DMS53 treated with DMSO at 0.1 percent for 48 hours (cell line): ENCODE data around the gene DAD1.

Experiments used
- DNase-seq: peaks from one replicate; lab custom pipeline; 2025; ENCODE audit not compliant: unreplicated experiment; lab: John Stamatoyannopoulos, UW

DAD1 gene

DNA sequence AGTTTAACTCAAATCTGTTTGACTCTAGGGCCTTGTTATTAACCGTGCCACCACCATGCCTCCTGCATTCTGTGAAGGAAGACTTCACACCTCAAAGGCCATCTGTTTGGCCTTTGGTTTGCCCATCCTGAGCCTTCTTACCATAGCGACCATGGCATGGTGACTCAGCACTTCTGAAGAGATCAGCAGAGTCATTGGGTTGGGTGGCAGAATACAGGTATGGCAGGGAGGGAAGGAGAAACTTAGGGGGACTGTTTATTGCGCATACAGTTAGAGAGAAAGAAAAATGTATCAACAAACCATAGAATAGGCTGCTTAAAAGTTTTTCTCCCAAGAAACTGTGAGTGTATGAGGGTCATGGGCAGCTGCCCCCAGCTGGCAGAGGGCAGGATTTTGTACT is 49.2 kb downstream of the DAD1 start:
- DNase-seq, result no peak

DNA sequence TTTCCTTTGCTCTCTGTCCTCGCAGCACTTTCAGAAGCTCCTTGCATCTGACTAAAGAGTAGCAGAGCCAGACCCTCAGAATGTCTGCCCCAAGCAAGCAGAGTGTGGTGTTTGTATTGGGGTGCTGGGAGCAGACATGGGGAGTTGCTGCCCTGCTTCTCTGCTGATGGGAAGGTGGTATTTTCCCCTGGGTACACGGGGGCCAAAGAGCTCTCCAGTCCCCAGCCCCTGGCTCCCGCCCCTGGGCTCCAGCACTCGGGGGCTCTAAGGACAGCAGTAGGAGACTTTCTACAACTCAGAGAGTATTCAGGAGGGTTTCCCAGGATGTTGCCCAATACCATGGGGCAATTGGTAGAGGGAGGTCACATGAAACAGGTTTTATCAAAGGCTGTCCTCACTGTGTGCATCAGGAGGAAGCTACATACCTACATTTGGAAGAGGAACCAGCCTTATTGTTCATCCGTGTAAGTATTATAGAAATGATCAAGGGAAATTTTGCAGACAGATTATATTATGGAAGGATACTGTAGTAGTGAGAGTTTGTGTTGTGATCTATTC is 50.3 kb downstream of the DAD1 start:
- no peak for DNase-seq

DNA sequence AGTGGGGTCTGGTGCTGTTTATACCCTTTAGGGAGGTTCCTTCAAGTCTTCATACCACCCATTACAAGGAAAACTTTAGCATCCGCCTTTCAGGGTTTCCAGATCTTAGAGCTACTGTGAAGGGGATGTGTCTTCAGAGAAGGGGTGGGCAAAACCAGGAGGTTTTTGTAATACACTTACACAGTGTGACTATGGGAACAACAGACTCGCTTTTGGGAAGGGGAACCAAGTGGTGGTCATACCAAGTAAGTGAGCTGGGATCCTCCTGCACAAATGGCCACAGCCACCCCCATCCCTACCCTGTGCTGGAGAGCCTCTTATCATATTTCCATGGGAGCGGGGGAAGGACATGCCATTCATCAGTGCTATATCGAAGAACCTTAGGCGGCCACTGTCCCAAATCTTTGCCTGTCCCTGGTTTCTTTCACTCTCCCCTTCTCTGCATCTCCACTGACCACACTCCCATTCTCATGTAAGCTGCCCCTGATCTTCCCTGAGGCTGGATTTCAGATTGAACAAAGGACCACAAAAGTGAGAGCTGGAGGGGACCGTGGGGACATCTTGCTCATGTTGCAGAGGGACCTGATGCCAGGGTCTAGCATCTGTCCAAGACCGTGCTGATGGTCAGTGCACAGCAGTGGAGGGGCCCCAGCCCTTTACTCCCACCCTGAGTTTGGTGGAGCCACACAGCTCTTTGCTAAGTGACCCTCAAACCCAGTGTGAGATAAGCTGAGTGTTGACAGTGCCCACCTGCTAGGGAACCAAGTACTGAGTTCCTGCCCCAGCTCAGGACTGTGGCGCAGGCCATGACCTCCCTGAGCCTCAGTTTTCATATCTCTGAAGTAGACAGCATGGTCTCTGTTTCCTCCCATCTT is 51.4 kb downstream of the DAD1 start:
- DNase-seq, result no peak

DNA sequence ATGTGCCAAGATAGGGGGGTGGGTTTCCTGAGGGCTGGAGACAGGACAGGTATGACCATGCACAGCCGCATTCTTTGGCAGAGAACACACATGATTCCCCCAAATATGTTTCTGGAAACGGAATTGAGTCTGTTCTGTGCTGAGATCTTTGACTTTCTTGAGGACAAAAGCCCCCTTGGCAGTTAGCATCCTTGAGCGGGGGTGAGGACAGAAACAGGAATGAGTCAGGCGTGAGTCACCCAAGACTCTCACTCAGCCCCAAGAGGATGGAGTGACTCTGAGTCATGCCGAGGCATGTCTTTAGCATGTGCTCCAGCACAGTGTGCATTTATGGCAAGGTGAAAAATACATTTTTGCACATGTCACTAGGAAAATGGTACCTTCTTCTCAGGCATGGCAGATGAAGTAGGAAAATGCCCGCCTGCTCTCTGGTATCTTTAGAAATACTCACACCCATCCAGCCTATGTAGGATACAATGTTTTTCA is 52.1 kb downstream of the DAD1 start:
- DNase-seq, result no peak

DNA sequence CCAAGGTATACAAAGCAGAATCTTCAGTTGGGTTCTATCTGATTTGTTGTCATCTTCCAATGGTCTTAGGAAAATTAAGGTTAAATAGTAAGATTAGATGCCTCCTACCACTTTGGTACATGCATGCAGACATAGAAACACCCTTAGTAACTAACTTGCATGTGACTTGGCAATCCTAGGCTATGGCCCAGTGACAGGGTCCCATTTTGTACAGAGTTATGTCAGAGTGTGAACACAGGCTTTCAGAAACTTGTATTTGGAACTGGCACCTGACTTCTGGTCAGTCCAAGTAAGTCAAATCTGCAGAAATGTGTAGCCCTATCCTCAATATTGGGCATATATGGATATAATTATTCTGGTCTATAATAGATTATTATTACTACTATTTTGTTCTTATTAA is 53.1 kb downstream of the DAD1 start:
- DNase-seq, result no peak

DNA sequence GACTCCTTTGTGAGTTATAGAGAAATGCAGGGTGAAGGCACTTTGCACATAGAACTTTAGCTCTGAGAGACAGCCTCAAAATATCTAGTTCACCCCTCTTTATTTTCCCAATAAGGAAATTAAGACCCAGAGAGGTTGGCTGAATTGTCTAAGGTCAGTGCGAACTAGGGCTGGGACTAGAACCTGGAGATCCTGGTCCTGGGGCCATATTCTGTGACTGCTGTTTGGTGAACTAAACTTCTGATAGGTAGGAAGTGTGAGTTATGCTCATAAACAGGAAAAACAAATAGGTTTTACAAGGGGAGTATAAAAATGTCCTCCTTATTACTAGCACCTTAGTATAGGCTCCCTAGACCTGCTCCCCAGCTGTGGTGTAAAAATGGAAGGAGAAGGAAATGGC is 53.9 kb downstream of the DAD1 start:
- DNase-seq, result no peak

DNA sequence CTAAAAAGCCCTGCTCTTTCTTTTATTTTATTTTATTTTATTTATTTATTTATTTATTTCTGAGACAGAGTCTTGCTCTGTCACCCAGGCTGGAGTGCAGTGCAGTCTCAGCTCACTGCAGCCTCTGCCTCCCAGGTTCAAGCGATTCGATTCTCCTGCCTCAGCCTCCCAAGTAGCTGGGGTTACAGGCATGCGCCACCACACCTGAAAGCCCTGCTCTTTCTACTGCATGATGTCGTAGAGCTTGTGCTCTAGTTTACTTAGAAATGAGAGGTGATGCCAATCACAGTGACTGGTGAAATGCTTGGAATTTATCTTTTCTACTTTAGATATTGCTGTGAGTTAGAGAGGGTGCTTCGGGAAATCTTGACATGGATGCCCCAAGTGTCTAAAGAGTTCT is 54.5 kb downstream of the DAD1 start:
- DNase-seq, result no peak

DNA sequence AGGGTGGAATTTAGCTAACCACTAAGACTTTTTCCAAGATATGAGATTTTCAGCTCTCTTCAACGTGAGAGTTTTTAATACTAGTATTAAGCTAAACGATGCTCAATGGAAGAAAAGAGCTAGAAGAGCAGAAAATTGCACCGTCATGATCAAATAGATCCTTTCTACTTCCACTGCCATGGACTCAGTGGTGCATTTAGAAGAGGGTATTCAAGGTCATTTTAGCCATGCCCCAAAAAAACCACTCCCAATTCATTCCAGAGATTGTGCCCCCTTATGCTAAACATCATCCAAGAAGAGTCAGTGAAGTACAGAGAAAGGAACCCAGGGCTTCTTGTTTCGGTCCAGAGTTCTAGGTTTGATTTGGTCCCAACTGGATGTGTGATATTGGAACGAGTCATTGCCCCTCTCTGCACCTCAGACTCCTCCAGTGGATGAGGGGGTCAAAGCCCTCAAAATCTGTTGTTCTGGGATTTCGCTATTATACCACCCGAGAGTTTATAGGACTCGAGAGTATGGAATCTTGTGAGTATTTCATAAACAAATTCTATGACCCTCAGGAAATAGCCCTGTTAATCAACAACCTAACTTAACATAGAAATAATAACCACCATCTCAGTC is 55.2 kb downstream of the DAD1 start:
- no peak for DNase-seq

DNA sequence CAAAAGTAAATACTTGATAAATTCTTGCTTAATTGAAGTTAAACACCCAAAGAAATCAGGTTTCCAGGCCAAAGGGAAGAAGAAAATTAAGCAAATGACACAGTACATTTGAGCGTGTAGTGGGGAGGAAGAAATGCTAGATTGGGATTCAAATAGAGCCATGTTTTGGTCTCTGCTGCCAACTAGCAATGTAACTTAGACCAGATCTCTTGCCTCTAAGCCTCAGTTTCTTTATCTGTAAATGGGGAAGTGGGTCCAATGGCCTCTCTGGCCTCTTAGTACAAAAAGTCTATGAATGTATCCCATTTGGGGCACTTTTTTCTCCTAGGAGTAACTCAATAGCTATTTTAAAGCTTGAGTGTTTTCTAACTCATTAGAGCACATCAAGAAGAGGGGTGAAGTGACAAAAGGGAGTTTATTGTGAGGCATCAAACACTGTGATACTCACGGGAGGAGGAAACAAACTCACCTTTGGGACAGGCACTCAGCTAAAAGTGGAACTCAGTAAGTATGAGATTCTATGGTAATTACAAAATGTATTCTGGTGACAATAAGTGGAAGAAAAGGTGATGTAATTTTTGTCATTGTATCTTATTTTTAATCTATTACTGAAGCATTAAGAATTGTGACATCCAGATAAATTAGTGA is 55.8 kb downstream of the DAD1 start:
- DNase-seq, result no peak

DNA sequence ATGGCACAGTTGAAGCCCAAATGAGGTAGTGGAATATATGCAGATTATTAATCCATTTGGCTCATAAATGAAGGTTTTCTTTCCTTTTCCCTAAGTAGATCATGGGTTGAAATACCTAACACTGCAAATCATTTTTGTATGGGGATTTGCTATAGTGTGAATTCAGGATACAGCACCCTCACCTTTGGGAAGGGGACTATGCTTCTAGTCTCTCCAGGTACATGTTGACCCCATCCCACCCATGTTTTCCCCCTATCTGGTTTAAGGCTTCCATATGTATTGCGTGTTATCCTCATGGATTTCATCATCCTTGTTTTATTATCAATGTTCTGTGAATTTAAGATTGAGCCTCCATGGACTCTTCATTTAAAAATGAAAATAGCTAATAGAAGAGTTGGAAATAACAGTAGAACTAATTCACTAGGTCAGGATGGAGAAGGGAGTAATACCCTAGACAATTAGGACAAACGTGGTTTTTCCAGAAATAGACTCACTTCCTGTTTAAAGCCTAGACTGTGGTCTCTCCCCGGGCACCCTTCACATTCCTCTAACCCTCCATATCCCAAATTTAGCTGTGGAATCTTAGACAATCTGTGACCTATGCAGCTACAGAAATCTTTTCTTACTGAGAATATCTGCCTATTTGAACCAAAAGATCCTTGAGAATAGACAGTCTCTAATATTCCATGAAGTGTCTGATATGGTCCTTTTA is 56.5 kb downstream of the DAD1 start:
- no peak for DNase-seq

DNA sequence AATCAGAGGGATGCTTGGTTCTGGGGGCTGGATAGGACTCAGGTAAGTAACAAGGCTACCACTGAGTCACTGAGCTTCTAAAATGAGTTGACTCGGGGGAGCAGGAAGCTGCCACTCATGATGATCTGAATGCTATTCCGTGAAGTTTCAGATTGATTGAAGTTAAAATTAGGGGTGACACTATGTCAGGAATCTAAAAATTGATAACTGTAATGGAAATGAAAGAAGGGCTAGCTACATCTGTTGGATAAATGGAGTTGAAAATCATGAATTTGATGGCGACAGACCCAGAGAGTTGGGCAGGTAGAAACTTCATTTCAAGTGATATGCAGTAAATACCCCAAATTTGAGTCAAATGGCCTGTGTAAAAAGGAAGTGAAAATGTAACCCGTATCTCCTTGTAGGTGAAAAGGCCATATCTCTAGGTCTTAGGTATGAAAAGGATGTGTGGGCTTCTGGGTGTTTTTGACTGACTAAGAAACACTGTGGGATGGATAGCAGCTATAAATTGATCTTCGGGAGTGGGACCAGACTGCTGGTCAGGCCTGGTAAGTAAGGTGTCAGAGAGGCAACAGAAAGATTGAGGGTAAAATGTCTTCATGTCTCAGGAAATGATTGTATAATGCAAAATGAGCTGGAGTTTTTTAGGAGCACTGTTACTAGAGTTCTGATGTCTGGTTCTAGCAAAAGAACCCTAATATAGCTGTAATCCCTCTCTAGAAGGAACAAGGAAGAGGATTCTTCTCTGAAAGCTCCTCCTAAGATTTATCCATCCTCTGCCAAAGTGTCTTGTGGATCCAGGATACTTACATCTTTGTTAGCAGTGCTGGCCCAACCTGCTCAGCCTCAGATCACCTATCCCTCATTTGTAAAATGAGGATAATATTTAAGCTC is 57.3 kb downstream of the DAD1 start:
- no peak for DNase-seq

DNA sequence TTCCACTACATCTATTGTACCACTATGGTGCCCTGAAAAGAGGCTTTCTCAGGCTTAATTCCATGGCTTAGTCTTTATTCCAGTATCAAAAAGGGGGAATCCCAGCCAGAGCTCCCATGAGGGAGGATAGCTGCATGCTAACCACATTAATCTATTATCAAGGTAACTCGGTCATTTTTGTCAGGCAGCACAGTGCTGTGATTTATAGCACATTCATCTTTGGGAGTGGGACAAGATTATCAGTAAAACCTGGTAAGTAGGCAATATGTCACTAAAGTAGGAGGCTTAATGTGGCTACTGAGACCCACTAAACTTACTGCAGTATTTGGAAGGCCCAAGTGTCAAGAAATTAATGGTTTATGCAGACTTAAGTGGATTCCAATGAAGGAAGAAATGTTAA is 58.9 kb downstream of the DAD1 start:
- DNase-seq, result no peak

DNA sequence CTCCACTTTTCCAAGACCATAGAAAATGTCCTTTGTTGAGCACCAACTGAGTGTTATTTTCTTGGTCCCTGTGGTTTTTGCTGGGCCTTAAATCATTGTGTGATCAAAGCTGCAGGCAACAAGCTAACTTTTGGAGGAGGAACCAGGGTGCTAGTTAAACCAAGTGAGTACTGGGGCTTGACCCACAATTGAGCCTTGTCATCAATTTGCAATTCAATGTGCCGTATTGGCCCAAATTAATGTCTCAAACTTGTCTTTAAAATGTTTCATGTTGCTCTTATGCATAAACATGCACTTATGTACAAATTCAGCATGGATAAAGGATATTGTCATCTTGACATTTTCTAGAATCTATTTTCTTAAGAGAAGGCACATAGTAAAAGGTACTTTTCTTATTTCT is 62.3 kb downstream of the DAD1 start:
- no peak for DNase-seq

DNA sequence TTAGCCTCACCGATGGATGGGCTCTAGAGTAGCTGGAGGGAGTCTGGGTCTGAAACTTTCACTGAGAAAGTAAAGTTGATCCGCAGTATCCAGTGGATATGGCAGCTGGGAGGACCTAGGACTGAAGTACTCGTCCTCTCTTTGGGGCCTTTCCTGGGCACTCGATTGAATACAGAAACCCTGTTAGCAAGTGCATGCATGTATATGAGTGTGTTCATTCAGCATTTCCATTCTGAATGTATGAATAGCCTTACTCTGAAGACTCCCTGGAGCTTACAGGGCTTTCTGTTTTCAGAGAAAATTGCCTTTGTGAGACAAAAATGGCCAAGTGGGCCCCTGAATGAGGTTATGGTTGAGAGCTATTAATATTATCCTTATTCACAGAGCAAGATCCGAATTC is 62.8 kb downstream of the DAD1 start:
- DNase-seq, result no peak

DNA sequence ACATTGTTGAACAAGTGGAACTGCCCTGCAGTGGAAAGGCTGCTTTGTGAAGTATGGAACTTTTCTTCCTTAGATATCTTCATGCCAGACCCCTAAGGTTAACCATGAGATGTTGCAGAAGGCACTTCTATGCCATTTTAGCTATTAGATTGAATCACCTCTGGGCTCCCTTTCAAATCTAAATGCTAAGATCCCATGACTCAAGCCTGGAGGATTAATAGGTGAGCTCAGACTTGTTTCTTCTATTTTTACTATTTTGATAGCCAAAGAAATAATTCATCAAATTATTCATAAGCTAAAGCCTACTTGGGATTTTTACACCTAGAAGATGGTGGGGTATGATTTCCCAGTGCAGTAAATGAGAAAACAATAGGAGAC is 64.3 kb downstream of the DAD1 start:
- no peak for DNase-seq

DNA sequence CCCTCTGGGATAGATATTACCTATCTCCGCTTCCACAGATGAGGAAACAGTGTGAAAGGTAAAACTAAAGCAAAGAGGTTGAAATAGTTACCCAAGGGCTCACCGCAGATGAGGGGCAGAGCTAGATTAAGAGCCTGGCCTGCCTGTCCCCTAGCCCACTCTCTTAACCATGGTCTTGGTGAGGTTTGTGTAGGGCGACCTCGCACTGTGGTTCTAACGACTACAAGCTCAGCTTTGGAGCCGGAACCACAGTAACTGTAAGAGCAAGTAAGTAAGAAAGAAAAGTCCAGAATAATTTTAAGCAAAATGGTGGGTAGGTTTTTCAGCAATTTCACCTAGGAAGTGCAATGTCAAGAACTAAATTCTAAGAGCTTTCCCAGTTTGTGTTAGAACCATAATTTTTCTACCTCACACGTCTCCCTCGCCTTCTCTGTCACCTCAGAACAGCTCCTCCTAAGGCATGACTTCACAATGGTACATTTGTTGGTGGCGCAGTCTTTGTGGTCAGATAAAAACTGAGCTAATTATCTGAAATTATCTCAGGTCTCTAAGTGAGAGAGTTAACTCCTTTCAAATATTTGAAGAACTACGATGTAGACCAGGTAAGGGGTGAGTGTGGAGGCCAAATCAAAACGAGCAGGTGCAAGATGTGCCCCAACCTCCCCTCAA is 64.8 kb downstream of the DAD1 start:
- no peak for DNase-seq

DNA sequence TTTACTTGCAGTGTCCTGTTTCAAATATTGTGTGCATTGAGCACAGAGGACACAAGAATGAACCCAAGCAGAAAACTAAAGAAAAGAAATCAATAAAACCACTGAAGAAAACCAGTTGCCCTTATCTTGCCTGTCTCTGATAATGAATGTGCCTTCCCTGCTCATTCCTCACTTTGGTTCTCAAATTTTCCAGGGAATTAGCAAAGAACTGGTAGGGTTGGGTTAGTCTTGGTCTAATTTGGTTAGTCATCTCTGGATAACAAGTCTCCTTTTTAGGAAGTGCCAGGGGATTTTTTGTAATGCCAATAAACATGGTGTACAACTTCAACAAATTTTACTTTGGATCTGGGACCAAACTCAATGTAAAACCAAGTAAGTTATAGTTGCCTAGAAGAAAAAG is 65.7 kb downstream of the DAD1 start:
- DNase-seq, result no peak

DNA sequence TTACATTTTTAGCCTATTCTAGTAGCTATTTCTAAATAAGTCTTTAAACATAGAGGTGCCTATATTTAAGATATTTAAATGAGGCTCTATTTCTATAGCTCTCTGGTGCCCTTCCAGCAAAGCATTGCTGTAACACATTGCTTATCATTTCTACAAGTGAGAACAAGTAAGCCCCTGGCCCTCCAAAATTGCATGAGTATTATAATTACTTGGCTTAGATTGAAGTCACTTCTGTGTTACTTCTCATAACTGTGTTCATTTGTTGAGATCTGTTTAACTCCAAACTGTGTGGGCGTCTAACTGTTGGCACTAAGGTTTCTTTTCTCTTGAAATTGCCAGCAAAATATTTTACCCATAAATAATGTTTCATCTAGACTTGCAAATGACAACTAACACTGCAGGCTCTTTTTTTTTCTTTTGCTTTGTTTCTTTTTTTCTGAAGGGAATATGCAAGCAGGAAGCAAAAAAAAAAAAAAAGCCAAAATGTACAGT is 66.5 kb downstream of the DAD1 start:
- no peak for DNase-seq

DNA sequence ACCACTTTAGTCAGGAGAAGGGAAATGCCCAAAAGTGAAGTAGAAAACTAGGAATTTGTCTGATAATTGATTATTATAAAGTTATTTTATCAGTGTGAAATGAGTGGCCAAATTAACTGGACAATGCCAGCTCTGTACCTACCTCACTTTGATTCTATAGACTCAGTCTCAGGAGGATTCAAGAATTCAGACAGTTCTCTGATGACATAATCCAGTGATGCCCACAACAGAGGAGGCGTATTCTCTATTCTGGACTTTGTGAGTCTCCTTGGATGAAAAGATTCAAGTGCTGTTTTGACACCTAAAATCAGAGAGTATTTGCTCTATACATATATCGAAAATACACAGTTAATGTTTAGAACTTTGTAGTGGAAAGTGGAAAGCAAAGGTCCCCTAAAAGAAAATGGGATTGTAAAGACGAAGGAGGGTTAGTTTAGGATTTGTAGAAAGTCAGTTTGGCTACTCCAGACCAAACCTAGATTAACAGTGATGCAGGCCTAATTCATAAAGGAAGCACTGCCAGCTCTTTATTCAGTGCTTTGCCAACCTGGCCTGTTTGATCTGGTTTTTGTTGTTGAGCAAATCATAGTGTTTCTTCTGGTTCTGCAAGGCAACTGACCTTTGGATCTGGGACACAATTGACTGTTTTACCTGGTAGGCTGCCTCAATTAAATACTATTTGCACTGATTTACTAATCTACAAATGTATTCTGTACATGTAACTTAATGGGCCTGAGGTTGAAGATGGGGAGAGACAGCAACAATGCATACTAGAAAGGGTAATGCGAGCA is 67.4 kb downstream of the DAD1 start:
- DNase-seq, result no peak
